KBM-7 (cell line): ENCODE measurements around the gene SLC6A6.

Source experiments
- DNase-seq: peaks from one replicate; pipeline ENCODE4 v3.0.0-alpha.2; 2015
- in situ Hi-C: fragments of 300-500 bp; cut with MboI; formaldehyde crosslinking; loops from 2 replicates; pipeline ENCODE4 v1.14.3; 2020; ENCODE audit warnings: low sequenced_read_pairs, low pct_unique_long_range_greater_than_20kb, mixed read lengths

SLC6A6 gene

DNA sequence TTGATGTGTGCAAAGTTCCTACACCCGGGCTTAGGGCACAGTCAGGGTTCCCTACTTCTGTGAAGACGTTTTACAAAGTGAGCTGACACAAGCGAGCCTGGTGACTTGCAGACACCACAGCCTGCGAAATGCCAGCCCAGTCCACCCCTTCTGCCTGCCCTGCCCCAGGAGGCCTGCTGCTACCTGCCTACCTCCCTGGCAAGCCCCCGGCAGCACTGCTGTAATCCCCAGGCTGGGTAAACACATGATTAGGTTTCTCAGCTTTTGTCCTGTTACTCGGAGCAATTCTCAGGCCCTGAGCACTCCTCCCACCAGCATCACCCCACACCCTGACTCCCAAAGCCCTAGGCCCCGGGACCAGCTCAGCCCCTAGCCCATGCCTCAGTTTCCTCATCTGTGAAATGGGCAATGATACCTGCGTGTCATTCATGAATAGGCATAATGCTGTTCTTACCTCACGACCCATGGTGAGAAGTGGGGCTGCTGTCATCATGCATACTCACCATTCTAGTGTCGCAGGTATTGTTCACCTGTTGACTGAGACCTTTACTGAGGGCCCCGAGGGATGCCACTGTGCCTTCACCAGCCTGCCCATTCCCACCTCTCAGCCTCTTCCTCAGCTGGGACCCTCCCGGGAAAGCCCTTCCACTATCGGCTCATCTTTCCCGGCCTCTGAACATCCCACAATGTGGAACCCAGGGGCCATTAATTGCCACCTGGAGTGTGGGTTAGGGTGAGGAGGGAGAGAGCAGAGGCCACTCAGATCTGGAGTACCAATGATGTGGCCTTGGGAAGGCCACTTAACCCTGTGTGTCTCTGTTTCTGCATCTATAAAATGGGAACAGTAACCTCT lies 31.5 kb upstream of the SLC6A6 start:
- in situ Hi-C loops = no loop called here
- DNase-seq = no peak

DNA sequence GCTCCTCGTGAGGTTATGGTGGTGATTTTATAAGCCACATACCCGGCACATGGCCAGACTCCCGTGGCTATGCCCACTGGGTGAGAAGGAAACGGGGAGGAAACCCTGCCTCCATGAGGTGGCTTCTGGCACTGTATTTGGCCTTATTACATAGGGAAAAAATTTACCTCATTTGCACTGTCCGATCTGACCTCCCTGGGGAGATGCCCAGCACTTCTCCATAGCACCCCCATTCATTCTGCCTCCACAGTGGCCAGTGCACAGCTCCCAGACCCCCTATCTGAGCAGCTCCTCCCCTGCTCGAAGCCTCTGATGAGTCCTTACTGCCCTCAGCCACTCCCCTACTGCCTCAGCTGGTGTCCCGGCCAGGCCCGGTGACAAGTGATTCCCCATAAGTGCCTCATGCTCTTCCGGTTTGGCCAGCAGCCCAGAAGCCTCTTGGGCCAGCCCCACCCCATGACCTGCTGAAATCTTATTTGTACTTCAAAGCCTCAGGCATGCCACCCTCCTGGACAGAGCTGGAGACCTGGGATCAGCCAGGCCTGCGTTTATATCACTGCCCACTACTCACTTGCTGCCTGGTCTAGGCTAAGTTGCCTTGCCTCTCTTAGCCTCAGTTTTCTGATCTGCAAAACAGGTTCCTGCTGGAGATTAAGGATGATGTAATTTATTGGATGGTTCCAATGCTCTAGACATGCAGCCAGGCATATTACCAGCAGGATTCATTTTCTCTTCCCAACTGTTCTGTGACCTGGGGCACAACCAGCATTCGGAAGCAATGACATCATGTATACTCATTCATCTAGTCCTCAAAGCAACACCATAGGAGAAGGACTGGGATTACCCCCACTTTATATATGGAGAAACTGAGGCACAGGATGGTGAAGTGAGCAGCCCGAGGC lies 30.6 kb upstream of the SLC6A6 start:
- DNase-seq = peak; percentile 81
- in situ Hi-C loops = no loop called here

DNA sequence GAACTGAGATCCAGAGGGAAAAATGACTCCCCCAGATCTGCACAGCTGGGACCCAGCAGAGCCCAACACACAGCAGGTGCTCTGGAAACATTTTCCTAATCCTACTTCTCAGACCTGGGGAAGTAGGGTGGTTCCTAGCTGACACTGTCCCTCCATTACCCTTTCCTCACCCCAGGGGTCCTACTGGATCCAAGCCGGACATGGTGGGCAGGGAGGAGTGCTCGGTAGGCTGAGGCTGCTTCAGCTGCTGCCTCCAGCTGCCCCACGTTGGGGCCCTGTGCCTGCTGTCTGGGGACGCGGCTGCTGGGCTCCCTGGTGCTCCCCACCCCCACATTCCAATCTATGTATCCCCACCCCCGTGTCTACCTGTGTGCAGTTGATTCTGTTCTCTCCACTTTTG lies 29.8 kb upstream of the SLC6A6 start:
- DNase-seq = no peak
- in situ Hi-C loops = no loop called here

DNA sequence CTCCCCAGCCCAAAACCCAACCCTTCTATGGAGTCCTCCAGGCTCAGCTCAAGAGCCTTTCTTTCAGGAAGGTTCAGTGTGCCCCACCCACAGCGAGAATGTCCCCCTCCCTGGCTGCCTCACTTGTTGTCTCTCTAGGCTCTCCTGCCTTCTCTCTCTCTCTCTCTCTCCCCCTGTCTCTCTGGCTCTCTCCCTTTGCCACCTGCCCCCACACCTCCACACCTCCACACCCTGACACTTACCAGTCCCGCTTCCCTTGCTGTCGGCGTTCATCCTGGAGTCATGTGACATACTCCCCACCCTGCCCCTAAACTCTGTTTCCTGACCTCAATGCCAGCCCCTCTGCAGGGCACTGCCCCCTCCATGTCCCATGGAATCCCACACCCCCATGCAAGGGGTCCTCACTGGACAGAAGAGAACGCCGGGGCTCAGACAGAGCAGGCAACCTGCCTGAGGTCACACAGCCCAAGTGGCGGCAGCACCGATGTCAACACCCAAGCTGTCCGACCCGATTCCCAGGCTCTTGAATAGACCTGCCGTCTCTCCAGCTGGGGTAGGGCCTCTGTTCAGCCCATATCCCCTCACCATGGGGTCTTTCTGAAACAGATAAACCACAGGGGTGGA lies 28.5 kb upstream of the SLC6A6 start:
- DNase-seq = no peak
- in situ Hi-C loops = no loop called here

DNA sequence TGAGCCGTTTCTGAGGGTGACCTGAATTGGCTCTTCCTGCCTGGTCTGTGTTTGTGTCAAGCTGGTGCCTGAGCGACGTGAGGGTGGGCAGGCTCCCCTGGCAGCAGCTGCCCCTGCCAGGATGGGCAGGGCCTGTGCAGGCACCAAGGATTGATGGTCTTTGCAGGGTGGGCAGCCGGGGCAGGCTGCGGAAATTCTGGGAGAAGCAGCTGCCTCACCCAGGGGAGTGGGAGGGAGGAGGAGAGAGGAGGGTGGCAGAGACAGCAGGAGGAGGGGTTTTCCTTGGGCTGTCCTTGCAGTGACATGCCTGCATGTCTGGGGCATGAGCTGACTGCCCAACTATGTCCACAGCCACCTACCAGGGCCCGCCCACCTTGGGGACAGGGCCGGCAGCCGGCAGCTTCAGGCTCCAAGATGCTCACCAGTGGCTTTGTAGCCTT lies 27.9 kb upstream of the SLC6A6 start:
- in situ Hi-C loops = no loop called here
- DNase-seq = no peak

DNA sequence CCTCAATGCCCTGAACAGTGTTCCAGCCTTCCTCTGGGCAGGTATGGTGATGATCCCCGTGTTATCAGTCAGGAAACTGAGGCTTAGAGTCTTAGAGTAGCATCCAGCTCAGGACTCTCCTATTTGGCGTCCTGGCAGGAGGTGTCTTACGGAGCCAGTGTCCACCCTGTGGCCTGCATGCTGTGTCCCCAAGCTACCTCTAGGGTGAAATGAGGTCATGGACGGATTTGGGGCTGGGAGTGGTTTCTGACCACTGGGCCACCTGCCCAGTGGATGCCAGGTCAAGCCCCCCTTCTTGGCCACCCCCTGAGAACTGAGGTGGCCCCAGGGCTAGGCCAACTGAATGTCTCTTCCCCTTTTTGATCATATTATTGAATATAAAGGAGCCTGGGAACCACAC lies 27.2 kb upstream of the SLC6A6 start:
- in situ Hi-C loops = no loop called here
- no peak for DNase-seq

DNA sequence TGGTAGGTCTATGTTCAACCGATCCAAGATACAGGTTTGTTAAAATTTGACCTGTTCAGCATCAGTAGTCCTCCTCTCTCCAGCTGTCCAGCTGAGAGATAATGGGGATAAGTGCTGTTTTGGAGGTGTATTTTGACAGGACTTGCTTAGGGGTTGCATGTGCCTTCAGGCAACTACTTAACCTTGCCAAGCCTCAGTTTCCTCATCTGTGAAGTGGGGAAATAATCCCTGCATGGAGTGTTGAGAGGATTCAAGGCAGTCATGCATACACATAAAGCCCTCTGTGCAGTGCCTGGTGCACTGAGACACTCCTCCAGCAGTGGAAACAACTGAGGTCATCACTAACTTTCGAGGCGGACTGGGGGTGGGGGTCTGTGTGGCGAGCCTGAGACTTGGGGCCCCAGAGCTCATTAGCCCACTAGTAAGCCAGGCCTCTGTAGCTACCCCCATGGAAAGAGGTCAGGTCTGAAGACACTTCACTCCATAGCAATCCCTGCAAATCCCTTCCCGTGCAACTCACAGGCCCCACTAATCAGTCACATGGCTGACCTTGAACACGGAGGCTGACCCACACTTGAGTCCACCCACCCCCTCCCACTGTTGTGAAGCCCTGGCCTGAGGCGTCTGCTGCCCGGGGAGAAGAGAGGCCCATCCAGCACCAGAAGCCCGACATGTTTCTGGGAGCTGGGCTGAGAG lies 25.9 kb upstream of the SLC6A6 start:
- in situ Hi-C loops = no loop called here

DNA sequence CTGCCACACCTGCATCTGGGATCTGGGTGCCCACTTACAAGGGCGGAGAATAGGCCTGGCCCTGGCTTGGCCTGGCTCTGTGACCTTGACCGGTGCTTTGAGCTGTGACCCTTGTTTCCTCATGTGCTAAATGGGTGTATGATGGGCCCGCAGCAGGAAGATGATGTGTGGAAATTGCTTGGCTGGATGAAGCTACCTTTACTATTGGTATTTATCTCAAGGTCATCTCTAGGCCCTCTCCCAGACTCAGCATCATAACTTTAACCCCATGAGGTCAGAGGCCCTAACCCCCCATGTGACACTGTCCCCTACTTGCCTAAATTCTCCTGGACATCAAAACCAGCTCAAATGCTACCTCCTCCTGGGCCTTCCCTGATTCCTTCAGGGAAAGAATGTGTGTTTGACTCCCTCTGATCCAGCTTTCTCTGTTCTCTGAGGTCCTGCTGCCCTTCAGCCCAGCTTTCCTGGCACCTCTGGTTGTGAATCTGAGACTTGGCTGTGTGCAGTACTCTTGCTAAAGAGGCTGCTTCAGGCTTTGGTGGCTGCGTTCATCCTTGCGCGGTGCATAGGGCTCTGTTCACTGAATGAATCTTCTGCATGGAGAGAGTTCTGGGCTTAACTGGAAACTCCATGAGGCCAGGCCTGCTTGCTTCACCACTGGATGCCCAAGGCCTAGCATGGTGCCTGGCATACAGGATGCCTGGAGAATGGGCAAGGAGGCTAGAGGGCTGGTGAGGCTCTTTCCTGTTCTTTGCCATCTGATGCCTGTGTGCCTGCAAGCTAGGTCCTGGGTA lies 25.2 kb upstream of the SLC6A6 start:
- in situ Hi-C loops = no loop called here
- no peak for DNase-seq

More for the DNA sequence above, 25.9 kb upstream of the SLC6A6 start:
- no peak for DNase-seq

DNA sequence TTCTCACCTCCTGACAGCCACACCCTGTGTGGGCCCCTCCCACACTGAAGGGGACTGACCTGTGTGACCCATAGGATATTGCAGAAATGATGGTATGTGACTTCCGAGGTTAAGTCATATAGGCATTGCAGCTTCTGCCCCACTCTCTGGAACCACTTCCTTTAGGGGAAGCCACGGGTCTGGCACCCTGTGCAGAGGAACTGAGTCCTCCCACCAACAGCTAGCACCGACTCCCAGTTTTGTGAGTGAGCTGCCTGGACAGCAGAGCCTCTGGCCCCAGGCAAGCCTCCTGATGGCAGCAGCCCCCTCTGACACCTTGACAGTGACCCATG lies 24.6 kb upstream of the SLC6A6 start:
- in situ Hi-C loops = no loop called here
- DNase-seq = peak; percentile 52

DNA sequence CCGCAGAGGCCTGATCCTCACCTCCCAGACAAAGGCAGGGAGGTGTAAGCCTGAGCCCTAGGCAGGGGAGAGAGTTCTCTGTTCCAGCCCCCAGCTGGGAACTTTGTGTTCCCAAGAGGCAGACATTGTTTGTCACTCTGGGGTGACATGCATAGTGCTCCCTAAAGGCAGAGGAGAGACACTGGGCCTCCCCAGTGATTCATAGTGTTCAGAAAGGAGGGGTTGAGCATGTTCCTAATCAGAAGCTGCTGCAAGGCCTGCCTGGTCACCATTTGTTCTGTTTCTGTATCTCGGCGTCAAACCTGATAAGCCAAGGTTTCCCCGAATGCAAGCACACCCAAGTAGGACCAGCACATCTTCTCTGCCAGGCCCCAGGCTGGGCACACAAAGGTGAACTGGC lies 24.0 kb upstream of the SLC6A6 start:
- DNase-seq = no peak
- in situ Hi-C loops = no loop called here

DNA sequence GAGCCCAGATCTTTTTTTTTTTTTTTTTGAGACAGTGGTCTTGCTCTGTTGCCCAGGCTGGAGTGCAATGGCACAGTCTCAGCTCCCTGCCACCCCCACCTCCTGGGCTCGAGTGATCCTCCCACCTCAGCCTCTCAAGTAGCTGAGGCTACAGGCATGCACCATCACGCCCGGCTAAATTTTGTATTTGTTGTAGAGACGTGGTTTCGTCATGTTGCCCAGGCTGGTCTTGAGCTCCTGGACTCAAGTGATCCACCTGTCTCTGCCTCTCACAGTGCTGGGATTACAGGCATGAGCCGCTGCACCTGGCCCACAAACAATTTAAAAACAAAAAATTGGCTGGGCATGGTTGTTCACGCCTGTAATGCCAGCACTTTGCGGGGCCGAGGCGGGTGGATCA lies 22.6 kb upstream of the SLC6A6 start:
- DNase-seq = no peak
- in situ Hi-C loops = no loop called here

DNA sequence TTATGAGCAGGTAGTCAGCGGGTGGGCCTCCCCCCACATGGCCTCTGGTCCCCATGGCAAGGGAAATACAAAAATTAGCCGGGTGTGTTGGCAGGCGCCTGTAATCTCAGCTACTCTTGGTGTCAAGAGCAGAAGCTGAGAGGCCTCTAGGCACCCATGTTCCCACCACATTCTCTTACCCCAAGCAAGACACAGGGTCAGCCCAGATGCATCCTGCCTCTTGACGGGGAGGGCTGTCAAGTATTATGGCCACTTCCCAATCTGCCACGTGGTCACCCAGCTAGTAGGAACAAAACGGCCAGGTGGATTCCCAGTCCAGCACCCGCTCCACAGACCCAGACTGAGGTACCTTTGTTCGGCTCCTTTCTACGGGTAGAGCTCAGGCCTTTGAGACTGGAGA lies 16.2 kb upstream of the SLC6A6 start:
- no peak for DNase-seq
- in situ Hi-C loops = no loop called here

DNA sequence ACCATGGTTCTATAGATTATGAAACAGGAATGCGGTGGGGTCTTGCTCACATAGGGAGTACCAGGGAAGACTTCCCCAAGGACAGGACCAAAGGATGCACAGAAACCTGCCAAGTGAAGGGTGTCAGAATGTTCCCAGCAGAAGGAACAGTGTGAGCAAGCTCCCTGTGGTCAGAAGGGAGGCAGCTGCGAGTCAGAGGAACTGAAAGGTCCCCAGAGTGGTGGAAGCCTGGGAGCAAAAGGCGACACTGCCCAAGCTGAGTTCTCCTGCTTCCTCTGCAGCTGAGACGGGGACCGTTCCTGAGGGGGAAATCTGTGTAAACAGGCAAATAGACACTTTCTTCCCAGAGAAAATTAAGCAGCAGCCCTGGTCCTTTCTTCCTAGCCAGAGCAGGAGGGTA lies 14.2 kb upstream of the SLC6A6 start:
- DNase-seq = no peak
- in situ Hi-C loops = no loop called here

DNA sequence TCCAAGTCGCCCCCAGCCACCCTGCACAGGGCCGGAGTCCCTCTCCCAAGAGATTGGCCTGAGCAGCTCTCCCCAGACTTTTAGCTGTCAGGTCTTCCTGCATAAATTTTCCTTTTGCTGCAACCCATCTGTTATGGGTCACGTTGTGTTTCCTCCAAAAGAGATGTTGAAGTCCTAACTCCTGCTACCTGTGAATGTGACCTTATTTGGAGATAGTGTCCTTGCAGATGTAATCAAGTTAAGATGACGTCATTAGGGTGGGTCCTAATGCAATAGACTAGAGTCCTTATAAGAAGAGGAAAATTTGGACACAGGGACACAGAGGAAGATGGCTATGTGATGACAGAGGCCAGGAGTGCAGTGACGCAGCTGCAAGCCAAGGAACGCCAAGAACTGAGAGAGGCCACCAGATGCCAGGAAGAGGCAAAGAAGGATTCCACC lies 13.2 kb upstream of the SLC6A6 start:
- no peak for DNase-seq
- in situ Hi-C loops = no loop called here

DNA sequence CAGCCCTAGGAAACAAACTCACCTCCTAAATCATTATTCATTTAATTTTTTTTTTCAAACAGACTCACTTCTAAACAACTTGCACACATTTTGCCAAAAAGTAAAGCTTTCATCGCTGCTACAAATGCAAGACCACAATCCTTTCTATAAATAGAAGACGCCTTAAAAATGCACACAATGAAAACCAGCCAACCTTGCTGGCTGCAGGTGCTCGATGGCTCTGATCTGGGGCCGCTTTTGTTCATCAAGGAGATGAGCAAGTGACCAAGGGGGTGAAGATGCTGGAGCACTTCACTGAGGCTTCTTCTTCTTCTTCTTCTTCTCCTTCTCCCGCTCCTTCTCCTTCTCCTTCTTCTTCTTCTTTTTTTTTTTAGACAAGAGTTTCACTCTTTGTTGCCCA lies 12.7 kb upstream of the SLC6A6 start:
- no peak for DNase-seq
- in situ Hi-C loops = no loop called here

DNA sequence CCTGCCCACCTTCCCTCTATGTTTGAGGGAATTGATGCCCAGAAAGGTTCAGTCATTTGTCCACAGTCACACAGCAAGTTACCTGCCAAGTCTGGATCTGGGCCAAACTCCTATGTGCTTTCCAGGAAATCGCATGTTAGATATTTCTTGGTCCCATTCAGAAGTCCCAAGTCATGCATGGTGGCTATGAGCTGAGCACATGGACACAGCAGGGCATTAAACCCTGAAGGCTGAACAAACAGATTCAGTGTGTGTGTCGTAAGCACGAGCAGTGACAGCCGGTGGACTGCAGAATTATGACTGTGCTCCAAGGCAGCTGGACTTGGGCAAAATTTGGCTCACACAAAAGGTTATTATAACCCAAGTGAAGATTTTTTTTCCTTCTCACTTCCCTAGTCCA lies 11.4 kb upstream of the SLC6A6 start:
- no peak for DNase-seq
- in situ Hi-C loops = no loop called here

DNA sequence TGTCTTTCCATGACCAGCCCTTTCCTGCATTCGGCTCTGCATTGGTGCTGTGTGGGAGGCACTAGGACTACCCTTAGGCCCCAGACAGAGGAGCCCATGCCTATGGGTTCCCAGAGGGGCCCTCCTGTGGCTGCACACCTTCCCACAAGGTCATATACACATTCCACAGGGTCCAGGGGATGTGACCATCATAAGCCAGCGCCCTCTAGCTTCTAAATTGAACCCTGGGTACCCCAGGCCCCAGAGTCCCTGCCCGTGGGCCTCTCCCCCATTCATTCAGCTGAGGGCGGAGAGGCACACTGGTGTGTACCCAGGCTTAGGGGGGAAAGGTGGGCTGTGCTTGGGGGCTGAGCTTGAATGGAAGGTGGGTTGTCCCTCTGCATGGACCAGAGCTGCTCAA lies 10.2 kb upstream of the SLC6A6 start:
- DNase-seq = no peak
- in situ Hi-C loops = no loop called here

DNA sequence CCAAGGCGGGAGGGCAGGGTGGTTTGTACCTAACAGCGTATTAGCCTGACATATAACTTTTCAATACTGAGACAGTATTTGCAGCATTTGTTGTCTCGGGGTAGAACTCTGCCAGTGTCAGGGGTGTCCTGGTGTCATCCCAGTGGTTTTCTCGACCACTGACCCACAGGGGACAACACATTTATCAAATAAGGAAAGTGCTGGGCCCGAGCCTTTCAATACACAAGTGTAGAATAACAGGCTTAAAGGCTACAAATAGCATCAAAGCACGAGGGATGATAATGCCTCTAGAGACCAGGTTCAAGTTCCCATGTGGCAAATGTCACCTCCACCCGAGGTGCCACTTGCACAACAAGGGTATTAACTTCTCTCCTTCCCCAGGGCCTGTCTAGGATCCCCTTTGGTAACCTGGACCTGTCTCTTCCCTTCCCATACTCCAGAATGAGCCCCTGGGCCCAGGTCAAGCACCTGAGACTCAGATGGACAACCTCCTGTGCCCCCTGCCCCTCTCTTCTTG lies 9.5 kb upstream of the SLC6A6 start:
- in situ Hi-C loops = no loop called here
- DNase-seq = no peak
